ENCODE results near the gene PKD2. TPM values are rescaled to one million over a fixed set of nuclear protein-coding genes. Genes with fewer than 3 reads are reported as not detected.
A peak's percentile ranks its signal among the peaks of the same experiment; 100 is the strongest.

The PKD2 gene
- total and polyA plus RNA-seq, 2 of the 13 experiments (the other 11 are each of a cell fraction or from before 2014, with no cell fraction given): 5.6 to 9.1 TPM

DNA sequence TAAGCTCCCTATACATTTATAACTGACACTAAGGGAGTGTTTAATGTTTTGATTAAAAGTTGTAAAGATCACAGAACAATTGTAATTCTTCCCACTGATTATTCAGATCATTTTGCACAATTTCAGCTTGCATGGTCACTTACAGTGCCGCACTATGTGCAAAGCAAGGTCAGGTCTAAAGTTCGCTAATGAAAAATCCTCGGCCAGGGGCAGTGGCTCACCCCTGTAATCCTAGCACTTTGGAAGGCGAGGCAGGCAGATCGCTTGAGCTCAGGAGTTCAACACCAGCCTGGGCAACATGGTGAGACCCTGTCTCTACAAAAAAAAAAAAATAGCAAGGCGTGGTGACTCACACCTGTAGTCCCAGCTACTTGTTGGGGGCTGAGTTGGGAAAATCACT lies 57.0 kb downstream of the PKD2 start (continued):
- TF ChIP-seq ZSCAN25 (CRISPR knock-in tag; IDR thresholded peaks at IDR 0.05): peak; percentile 71; the same call in 1 of the 2 replicates
- no peak for TF ChIP-seq ZNF317 (CRISPR knock-in tag; IDR thresholded peaks at IDR 0.05)
- TF ChIP-seq, protein P1, sequence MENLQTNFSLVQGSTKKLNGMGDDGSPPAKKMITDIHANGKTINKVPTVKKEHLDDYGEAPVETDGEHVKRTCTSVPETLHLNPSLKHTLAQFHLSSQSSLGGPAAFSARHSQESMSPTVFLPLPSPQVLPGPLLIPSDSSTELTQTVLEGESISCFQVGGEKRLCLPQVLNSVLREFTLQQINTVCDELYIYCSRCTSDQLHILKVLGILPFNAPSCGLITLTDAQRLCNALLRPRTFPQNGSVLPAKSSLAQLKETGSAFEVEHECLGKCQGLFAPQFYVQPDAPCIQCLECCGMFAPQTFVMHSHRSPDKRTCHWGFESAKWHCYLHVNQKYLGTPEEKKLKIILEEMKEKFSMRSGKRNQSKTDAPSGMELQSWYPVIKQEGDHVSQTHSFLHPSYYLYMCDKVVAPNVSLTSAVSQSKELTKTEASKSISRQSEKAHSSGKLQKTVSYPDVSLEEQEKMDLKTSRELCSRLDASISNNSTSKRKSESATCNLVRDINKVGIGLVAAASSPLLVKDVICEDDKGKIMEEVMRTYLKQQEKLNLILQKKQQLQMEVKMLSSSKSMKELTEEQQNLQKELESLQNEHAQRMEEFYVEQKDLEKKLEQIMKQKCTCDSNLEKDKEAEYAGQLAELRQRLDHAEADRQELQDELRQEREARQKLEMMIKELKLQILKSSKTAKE (CRISPR knock-in tag; IDR thresholded peaks at IDR 0.05; ENCODE audit: borderline replicate concordance): no peak
- peak; percentile 50 for TF ChIP-seq HNF4A (CRISPR knock-in tag; IDR thresholded peaks at IDR 0.05)
- TF ChIP-seq, protein P2, sequence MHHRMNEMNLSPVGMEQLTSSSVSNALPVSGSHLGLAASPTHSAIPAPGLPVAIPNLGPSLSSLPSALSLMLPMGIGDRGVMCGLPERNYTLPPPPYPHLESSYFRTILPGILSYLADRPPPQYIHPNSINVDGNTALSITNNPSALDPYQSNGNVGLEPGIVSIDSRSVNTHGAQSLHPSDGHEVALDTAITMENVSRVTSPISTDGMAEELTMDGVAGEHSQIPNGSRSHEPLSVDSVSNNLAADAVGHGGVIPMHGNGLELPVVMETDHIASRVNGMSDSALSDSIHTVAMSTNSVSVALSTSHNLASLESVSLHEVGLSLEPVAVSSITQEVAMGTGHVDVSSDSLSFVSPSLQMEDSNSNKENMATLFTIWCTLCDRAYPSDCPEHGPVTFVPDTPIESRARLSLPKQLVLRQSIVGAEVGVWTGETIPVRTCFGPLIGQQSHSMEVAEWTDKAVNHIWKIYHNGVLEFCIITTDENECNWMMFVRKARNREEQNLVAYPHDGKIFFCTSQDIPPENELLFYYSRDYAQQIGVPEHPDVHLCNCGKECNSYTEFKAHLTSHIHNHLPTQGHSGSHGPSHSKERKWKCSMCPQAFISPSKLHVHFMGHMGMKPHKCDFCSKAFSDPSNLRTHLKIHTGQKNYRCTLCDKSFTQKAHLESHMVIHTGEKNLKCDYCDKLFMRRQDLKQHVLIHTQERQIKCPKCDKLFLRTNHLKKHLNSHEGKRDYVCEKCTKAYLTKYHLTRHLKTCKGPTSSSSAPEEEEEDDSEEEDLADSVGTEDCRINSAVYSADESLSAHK (CRISPR knock-in tag; IDR thresholded peaks at IDR 0.05; ENCODE audit: borderline replicate concordance): no peak
- no peak for TF ChIP-seq ZKSCAN8 (CRISPR knock-in tag; IDR thresholded peaks at IDR 0.05; ENCODE audit: borderline replicate concordance)
- TF ChIP-seq SAFB2 (CRISPR knock-in tag; IDR thresholded peaks at IDR 0.05; ENCODE audit: borderline replicate concordance, low read depth): no peak
- no peak for TF ChIP-seq HMG20A (CRISPR knock-in tag; IDR thresholded peaks at IDR 0.05; ENCODE audit: borderline replicate concordance)

DNA sequence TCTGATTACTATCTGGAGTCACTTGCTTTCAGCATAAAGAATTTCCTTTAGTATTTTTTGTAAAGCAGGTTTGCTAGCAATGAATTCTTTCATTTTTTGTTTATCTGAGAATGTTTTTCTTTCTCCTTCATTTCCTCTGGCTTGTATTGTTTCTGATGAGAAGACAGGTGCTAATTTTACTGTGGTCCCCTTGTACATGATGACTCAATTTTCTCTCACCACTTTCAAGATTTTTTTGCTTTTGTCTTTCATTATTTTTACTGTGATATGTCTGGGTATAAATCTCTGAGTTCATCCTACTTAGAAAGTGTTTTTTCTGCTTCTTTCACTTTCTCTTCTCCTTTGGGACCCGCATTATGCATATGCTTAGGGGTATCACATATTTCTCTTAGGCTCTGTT lies 62.6 kb downstream of the PKD2 start:
- WGBS (ENCODE audit: low lambda C conversion rate): 92% methylated on average over 1 of the region's 1 CpG
- ChIA-PET CTCF (ENCODE audit: low intra/inter-chr PET ratio, low total read pairs) (no interaction called here), POLR2A (no interaction called here)
- Histone ChIP-seq H3K4me1 (ENCODE audit: insufficient read depth, low read length) (no peaks in the 10 kb centered on the region), H3K9ac (ENCODE audit: insufficient read depth, low read depth, low read length) (no peak overlapping the region), H3K9me3 (ENCODE audit: low read length) (no peaks in the 10 kb centered on the region), H4K20me1 (ENCODE audit: insufficient read depth, low read length) (no peaks in the 10 kb centered on the region), H3K4me3 (replicated peaks in 1 of 3; ENCODE audit: insufficient read depth in 1 of 3, low read depth in 2 of 3, low read length in 3 of 3) (no peak overlapping the region), H3K4me2 (ENCODE audit: low read depth, low read length) (no peak overlapping the region), H3K36me3 (replicated peaks in 1 of 2; ENCODE audit: control insufficient read depth in 1 of 2, insufficient read depth in 2 of 2, low read length in 2 of 2) (peaks cover 4 to 31% of the 10 kb centered on the region in 2 experiments; a peak in 4 of 5 replicates), H3K27me3 (ENCODE audit: control insufficient read depth in 1 of 2, insufficient read depth in 2 of 2, low read length in 2 of 2) (no peaks in the 10 kb centered on the region), H3K27ac (ENCODE audit: extremely low read length, insufficient read depth, low read length) (no peak overlapping the region), H3K79me2 (ENCODE audit: insufficient read depth, low read length) (no peaks in the 10 kb centered on the region), H2AFZ (ENCODE audit: low read length) (no peak overlapping the region)
- in situ Hi-C loops (cut with HindIII; ENCODE audit: extremely low pct_ligation_motif_present, low pct_unique_long_range_greater_than_20kb) (no loop called here), intact Hi-C loops (cut with micrococcal nuclease; ENCODE audit: unreplicated experiment) (no loop called here)
- DNase-seq (ENCODE audit: low spot score): no peak
- no peak for TF ChIP-seq SPEN (CRISPR knock-in tag; IDR thresholded peaks at IDR 0.05; ENCODE audit: low read depth)
- TF ChIP-seq, protein P3, sequence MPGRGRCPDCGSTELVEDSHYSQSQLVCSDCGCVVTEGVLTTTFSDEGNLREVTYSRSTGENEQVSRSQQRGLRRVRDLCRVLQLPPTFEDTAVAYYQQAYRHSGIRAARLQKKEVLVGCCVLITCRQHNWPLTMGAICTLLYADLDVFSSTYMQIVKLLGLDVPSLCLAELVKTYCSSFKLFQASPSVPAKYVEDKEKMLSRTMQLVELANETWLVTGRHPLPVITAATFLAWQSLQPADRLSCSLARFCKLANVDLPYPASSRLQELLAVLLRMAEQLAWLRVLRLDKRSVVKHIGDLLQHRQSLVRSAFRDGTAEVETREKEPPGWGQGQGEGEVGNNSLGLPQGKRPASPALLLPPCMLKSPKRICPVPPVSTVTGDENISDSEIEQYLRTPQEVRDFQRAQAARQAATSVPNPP (CRISPR knock-in tag; IDR thresholded peaks at IDR 0.05): no peak
- BruUV-seq (replicated peaks): no TSS peak
- no peak for FAIRE-seq
- no peak for ATAC-seq

Measured in HepG2 (cell line).